A673 (cell line): ENCODE measurements around the gene KRT35. TPM values are rescaled to one million over a fixed set of nuclear protein-coding genes. Genes with fewer than 3 reads are reported as not detected.

Experiments
- BruUV-seq: library from RNA; stranded (reverse); fragments of 400-500 nt; replicated peaks from 2 replicates; lab custom pipeline; 2021; lab: Mats Ljungman, UMichigan
- CTCF ChIA-PET: fragments of 300-600 bp; sonication (Branson Sonifier 250); formaldehyde crosslinking; loops from one replicate; lab custom pipeline; 2022; ENCODE audit warnings: antibody characterized with exemption; lab: Charles Lee
- POLR2A ChIA-PET: fragments of 300-600 bp; sonication (Branson Sonifier 250); formaldehyde crosslinking; loops from one replicate; lab custom pipeline; 2022; ENCODE audit warnings: antibody characterized with exemption; ENCODE audit not compliant: low non-redundant PET; lab: Charles Lee
- DNase-seq: peaks from one replicate; pipeline ENCODE4 v3.0.0-alpha.2; 2015; ENCODE audit warnings: low spot score
- H3K27ac ChIP-seq: fragments of 200-600 bp; sonication (generic); 2 replicates; pipeline ENCODE4 v1.5.1; 2016; ENCODE audit warnings: mixed run types, low read depth, mild to moderate bottlenecking, mixed read lengths, antibody characterized with exemption, low read length; ENCODE audit not compliant: poor library complexity, severe bottlenecking
- H3K27me3 ChIP-seq: fragments of 200-600 bp; sonication (generic); replicated peaks from 2 replicates; pipeline ENCODE4 v1.6.1; 2017; ENCODE audit warnings: mixed run types, low read depth, mild to moderate bottlenecking, mixed read lengths, antibody characterized with exemption, low read length; ENCODE audit not compliant: insufficient read depth, poor library complexity
- H3K36me3 ChIP-seq: fragments of 200-600 bp; sonication (generic); 2 replicates; pipeline ENCODE4 v1.6.1; 2016; ENCODE audit warnings: mixed run types, mild to moderate bottlenecking, mixed read lengths, antibody characterized with exemption, low read length; ENCODE audit not compliant: insufficient read depth, poor library complexity, severe bottlenecking
- H3K4me1 ChIP-seq: fragments of 200-600 bp; sonication (generic); 2 replicates; pipeline ENCODE4 v1.6.1; 2017; ENCODE audit warnings: mixed run types, mild to moderate bottlenecking, mixed read lengths, antibody characterized with exemption, low read length; ENCODE audit not compliant: insufficient read depth, poor library complexity, severe bottlenecking
- H3K4me3 ChIP-seq: fragments of 200-600 bp; sonication (generic); 2 replicates; pipeline ENCODE4 v1.5.1; 2016; ENCODE audit warnings: low read depth, mixed run types, mild to moderate bottlenecking, mixed read lengths, low read length; ENCODE audit not compliant: poor library complexity, severe bottlenecking
- H3K9me3 ChIP-seq: fragments of 200-600 bp; sonication (generic); 2 replicates; pipeline ENCODE4 v1.6.1; 2016; ENCODE audit warnings: mixed run types, low read depth, mild to moderate bottlenecking, mixed read lengths, antibody characterized with exemption, low read length; ENCODE audit not compliant: poor library complexity, severe bottlenecking
- EZH2 ChIP-seq: fragments of 200-600 bp; sonication (generic); IDR thresholded peaks from 2 replicates; pipeline ENCODE4 v1.6.1; 2017; ENCODE audit warnings: borderline replicate concordance, low read depth, mild to moderate bottlenecking, mixed read lengths, antibody characterized with exemption, low read length; ENCODE audit not compliant: poor library complexity, severe bottlenecking
- intact Hi-C: fragments of 100-400 bp; cut with micrococcal nuclease; formaldehyde crosslinking; loops from one replicate; pipeline ENCODE4 v1.10.0; 2022; ENCODE audit not compliant: unreplicated experiment
- total RNA-seq: library from RNA; stranded (reverse); gene quantifications from 2 replicates; pipeline ENCODE4 v1.2.3, GENCODE V29; 2021
- TF ChIP-seq, protein P1 (sequence below): fragments of 300-800, 200-600 bp; sonication (generic); conservative IDR thresholded peaks from 2 replicates; pipeline ENCODE4 v1.5.1; 2017; ENCODE audit warnings: low read depth, mild to moderate bottlenecking, antibody characterized with exemption, low read length, moderate library complexity, mixed read lengths

The KRT35 gene
- total RNA-seq, 1 experiment from 2014 or later: not detected

DNA sequence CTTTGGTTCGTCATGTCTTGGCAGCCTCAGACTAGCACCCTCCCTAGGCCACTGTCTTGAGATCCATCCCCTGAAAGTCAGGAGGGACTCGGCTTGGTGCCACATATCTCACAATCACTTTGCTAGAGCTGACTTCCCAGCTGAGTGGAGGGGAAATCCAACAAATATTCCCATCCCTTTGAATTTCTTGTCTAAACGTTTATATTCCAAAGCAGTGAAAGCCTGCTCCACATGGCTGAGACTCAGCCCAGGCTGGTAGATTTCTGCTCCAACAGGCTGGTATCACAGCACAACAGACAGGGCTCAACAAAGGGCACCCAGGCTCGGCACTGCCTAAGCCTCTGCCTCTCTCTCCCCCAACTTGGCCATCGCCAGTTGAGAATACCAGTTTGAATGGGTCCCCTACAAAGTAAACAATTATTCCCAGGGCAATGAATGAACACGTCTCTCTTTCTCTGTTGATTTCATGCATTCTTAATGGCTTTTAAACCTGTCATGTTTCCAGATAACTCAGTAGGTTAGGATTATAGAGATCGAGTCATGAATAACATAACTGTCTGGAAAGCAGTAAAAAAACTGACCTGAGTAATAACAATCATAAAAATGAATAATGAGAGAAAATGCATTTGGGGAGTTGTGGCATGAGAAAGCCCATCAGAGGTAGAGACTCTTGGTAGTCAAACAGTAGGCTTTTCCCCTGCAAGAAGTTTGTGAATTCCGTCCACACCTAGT is 23.5 kb upstream of the KRT35 start:
- no peaks in the 10 kb centered on the region for H3K27me3 ChIP-seq
- H3K36me3 ChIP-seq: no peaks in the 10 kb centered on the region
- no peaks in the 10 kb centered on the region for H3K9me3 ChIP-seq
- no peak overlapping the region for H3K4me3 ChIP-seq
- DNase-seq: no peak
- intact Hi-C loops: no loop called here
- no TSS peak for BruUV-seq
- POLR2A ChIA-PET: no interaction called here
- TF ChIP-seq, protein P1, sequence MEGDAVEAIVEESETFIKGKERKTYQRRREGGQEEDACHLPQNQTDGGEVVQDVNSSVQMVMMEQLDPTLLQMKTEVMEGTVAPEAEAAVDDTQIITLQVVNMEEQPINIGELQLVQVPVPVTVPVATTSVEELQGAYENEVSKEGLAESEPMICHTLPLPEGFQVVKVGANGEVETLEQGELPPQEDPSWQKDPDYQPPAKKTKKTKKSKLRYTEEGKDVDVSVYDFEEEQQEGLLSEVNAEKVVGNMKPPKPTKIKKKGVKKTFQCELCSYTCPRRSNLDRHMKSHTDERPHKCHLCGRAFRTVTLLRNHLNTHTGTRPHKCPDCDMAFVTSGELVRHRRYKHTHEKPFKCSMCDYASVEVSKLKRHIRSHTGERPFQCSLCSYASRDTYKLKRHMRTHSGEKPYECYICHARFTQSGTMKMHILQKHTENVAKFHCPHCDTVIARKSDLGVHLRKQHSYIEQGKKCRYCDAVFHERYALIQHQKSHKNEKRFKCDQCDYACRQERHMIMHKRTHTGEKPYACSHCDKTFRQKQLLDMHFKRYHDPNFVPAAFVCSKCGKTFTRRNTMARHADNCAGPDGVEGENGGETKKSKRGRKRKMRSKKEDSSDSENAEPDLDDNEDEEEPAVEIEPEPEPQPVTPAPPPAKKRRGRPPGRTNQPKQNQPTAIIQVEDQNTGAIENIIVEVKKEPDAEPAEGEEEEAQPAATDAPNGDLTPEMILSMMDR: no peak
- TF ChIP-seq EZH2: no peak
- no peaks in the 10 kb centered on the region for H3K4me1 ChIP-seq
- no peak overlapping the region for H3K27ac ChIP-seq
- CTCF ChIA-PET: no interaction called here

DNA sequence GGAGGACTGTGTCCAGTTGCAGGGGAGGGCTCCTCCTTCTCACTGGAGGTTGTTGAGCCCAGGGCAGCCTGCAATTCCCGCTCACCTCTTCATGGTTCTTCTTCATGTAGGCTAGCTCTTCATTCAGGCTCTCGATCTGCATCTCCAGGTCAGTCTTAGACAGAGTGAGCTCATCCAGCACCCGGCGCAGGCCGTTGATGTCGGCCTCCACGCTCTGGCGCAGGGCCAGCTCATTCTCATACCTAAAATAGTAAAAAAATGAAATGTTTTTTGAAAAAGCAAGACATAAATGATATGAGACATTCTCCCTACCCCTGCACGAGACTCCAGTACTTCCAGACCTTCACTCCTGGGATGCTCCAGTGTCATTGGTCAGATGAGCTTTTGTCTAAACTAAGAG is 22.3 kb upstream of the KRT35 start:
- intact Hi-C loops: no loop called here
- CTCF ChIA-PET: no interaction called here
- H3K27ac ChIP-seq: no peak overlapping the region
- no peak for TF ChIP-seq EZH2
- TF ChIP-seq, protein P1: no peak
- BruUV-seq: no TSS peak
- no peaks in the 10 kb centered on the region for H3K36me3 ChIP-seq
- H3K27me3 ChIP-seq: no peaks in the 10 kb centered on the region
- POLR2A ChIA-PET: no interaction called here
- no peak overlapping the region for H3K4me3 ChIP-seq
- H3K9me3 ChIP-seq: no peaks in the 10 kb centered on the region
- no peaks in the 10 kb centered on the region for H3K4me1 ChIP-seq
- no peak for DNase-seq

DNA sequence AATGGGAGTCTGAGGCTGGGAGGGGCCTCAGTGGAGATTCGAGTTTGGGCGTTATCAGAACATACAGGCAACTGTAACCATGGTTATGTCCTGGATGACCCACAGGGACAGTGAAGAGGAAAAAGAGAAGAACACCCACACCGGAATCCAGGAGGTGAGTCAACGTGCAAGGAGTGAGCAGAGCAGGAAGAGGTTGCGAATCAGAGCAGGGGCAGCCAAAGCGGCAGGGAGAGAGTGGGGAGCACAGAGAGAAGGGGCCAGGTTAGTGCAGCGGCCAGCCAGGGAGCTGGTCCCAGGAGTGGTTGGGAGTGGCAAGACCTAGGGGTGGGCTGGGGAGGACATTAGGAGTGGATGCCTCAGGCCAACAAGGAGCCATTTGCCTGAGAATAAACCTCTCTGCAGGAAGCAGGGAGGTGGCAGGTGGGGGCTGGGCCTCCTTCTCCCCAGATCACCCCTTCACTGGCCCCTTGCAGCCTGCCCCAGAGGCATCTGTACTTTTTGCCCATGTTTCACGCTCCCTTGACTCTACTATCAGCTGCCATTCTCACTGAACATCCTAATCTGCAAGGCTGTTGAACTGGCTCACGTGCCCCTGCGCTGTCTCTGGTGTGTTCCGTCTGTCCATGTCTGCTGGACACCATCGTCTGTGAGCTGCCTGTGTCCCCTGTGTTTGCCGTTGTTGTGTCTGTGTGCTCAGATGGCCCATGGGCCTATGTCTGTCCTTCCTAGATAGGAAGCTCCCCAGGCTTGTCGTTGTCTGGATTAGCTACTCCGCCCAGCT is 19.4 kb upstream of the KRT35 start:
- no peak for DNase-seq
- Histone ChIP-seq H3K4me3 (no peak overlapping the region), H3K4me1 (peaks cover 4% of the 10 kb centered on the region), H3K36me3 (no peaks in the 10 kb centered on the region), H3K27ac (no peak overlapping the region), H3K9me3 (no peaks in the 10 kb centered on the region), H3K27me3 (no peaks in the 10 kb centered on the region)
- intact Hi-C loops: no loop called here
- POLR2A ChIA-PET: no interaction called here
- no TSS peak for BruUV-seq
- CTCF ChIA-PET: no interaction called here
- TF ChIP-seq, protein P1: no peak
- TF ChIP-seq EZH2: no peak
